Panc1 (cell line): ENCODE measurements around the gene CHTOP.

ENCODE experiments used
- CTCF ChIP-seq: fragments of 450-650 bp; IDR thresholded peaks from 2 replicates; pipeline ENCODE4 v1.5.1; 2017; ENCODE audit warnings: mild to moderate bottlenecking
- POLR2AphosphoS5 ChIP-seq: IDR thresholded peaks from 2 replicates; pipeline ENCODE4 v1.6.1; 2012; ENCODE audit warnings: mild to moderate bottlenecking, low read depth, low read length, moderate library complexity
- SIN3A ChIP-seq: IDR thresholded peaks from 2 replicates; pipeline ENCODE4 v1.6.1; 2012; ENCODE audit warnings: low read depth, mild to moderate bottlenecking, low read length, moderate library complexity, borderline replicate concordance; ENCODE audit not compliant: insufficient read depth

GRCh38 chr1:153587314-153587713, 46.6 kb upstream of the CHTOP start:
- TF ChIP-seq CTCF, result no peak
- no peak for TF ChIP-seq SIN3A
- TF ChIP-seq POLR2AphosphoS5, result no peak
